Activated effector memory CD4-positive, alpha-beta T cell treated with anti-CD3 and anti-CD28 coated beads, Interleukin-2, amount 50 U/mL, for 16 hours (primary cell): ENCODE measurements around the gene CYP20A1.
"Not testable (repeated sequence)": the region's sequence is repeated elsewhere in the genome, so short reads cannot be mapped to it uniquely, and the experiment has no call there.

Source experiments
- DNase-seq: peaks from one replicate; pipeline ENCODE4 v3.0.0-alpha.2; 2020

Gene CYP20A1

GRCh38 chr2:203286532-203286931 lies 47.7 kb downstream of the CYP20A1 start:
- no peak for DNase-seq

- no peak for DNase-seq
Observed at GRCh38 chr2:203301667-203302066, 62.8 kb downstream of the CYP20A1 start.

GRCh38 chr2:203302586-203302985 lies 63.8 kb downstream of the CYP20A1 start:
- DNase-seq: not testable (repeated sequence)

GRCh38 chr2:203310688-203311436 lies 72.0 kb downstream of the CYP20A1 start:
- DNase-seq: no peak

GRCh38 chr2:203326356-203326755 lies 87.5 kb downstream of the CYP20A1 start:
- no peak for DNase-seq

GRCh38 chr2:203327582-203327900 lies 88.7 kb downstream of the CYP20A1 start:
- DNase-seq: no peak

GRCh38 chr2:203327901-203328759 lies 89.3 kb downstream of the CYP20A1 start, which contains the start of gene ABI2:
Gene ABI2 (plus strand): TSS chr2:203328394. CDS start chr2:203328515, 121 bp downstream.
- DNase-seq: peak; percentile 88

- peak; percentile 84 for DNase-seq
Observed at GRCh38 chr2:203328760-203329540, 90.1 kb downstream of the CYP20A1 start.

- no peak for DNase-seq
Observed at GRCh38 chr2:203330434-203330833, 91.6 kb downstream of the CYP20A1 start.

- no peak for DNase-seq
Observed at GRCh38 chr2:203338322-203338721, 99.5 kb downstream of the CYP20A1 start.

- no peak for DNase-seq
Observed at GRCh38 chr2:203340791-203341487, 102.1 kb downstream of the CYP20A1 start.

GRCh38 chr2:203341741-203342310 lies 103.0 kb downstream of the CYP20A1 start:
- no peak for DNase-seq

- DNase-seq: not testable (repeated sequence)
Observed at GRCh38 chr2:203342374-203342773, 103.6 kb downstream of the CYP20A1 start.

GRCh38 chr2:203344667-203345066 lies 105.8 kb downstream of the CYP20A1 start:
- DNase-seq: no peak

- no peak for DNase-seq
Observed at GRCh38 chr2:203346612-203347011, 107.8 kb downstream of the CYP20A1 start.

GRCh38 chr2:203347375-203347774 lies 108.6 kb downstream of the CYP20A1 start:
- no peak for DNase-seq

GRCh38 chr2:203352604-203353255 lies 113.9 kb downstream of the CYP20A1 start:
- no peak for DNase-seq

- no peak for DNase-seq
Observed at GRCh38 chr2:203354966-203355365, 116.1 kb downstream of the CYP20A1 start.
